Activated effector memory CD4-positive, alpha-beta T cell treated with anti-CD3 and anti-CD28 coated beads, Interleukin-2, amount 50 U/mL, for 16 hours (primary cell): ENCODE data around the gene CPE.
"Not testable (repeated sequence)": the region's sequence is repeated elsewhere in the genome, so short reads cannot be mapped to it uniquely, and the experiment has no call there.

Source experiments
- DNase-seq: peaks from one replicate; pipeline ENCODE4 v3.0.0-alpha.2; 2020

The CPE gene

DNA sequence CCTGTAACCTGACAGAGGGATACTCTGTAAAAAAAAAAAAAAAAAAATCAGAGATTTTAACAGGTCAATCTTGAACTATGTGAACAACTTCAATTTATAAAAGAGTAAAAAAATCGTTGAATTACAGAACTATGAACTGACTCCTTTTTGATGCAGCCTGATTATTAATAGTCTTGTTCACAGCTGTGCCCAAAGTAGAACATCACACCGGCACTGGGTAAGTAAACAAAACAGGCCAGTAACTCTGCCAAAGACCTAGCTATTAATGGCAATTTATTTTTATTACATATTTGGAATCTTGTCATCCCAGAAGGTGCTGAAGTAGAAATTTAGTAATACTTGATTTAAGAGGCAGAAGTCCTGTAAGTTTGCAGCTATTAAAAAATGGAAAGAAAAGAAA is 31.4 kb downstream of the CPE start:
- DNase-seq: no peak

DNA sequence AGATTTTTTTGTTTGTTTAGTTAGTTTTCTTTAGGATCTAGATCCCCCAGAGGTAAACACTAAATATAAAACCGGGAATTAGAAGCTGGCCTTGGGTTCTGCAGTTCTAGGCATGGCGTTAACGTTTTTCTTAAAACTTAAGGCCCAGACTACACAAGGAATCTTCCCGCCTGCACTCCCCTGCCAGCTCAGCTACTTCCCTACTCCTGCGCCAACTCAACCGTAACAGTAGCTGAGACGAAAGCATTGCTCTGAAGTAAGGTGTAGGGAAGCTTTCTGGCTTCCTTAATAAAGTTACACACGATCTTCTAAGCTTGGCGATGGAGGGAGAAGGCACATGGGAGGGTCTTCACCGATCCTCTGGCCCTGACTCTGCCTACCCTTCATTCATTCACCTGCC is 37.1 kb downstream of the CPE start:
- no peak for DNase-seq

GRCh38 chr4:165418073-165418472 is 39.3 kb downstream of the CPE start:
- DNase-seq: no peak

- no peak for DNase-seq
Measured at GRCh38 chr4:165425629-165426028, 46.8 kb downstream of the CPE start.

DNA sequence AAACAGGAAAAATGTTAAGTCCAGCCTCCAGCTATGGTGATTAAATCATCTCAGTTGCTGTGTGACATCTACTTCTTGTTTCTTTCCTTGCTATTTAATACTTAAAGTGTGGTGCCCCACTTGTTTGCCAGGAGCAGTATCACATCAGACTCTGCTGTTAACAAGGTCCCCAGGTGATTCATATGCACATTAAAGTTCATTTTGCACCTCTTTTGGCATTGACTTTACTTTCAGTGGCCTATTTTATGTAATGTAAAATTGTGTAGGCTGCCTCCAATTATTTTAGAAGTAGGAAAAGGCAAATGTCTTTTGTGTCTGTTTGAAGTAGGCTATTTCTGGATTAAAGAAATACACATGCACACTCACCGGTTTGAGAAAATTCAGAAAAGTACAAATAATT is 47.5 kb downstream of the CPE start:
- DNase-seq: no peak

- DNase-seq: no peak
Measured at GRCh38 chr4:165426823-165427222, 48.0 kb downstream of the CPE start.

GRCh38 chr4:165428957-165429356 is 50.1 kb downstream of the CPE start:
- no peak for DNase-seq

GRCh38 chr4:165433529-165433928 is 54.7 kb downstream of the CPE start:
- no peak for DNase-seq

GRCh38 chr4:165437691-165438090 is 58.9 kb downstream of the CPE start:
- DNase-seq: no peak

GRCh38 chr4:165439344-165439743 is 60.5 kb downstream of the CPE start:
- DNase-seq: no peak

GRCh38 chr4:165439981-165440380 is 61.2 kb downstream of the CPE start:
- no peak for DNase-seq

- no peak for DNase-seq
Measured at GRCh38 chr4:165440415-165441158, 61.8 kb downstream of the CPE start.

GRCh38 chr4:165443276-165443675 is 64.5 kb downstream of the CPE start:
- DNase-seq: no peak

GRCh38 chr4:165448700-165449099 is 69.9 kb downstream of the CPE start:
- DNase-seq: no peak

DNA sequence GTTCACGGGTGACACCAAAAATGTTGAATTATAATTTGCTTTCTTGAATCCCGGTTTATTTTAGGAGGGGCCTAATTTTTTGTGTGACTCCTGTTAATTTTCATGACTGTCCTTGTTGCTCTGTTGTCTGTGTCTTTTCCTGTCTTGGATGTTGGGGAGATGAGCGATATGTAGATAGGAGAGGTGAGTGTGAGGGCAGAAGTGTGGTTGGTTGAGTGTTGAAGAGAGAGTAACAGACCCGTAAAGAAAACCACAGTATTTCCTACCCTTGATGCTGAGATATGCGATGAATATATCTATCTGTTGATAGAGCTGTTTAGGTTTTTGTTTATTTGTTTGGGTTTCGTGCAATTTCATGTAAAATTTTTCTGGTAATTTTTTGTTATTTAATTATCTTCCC is 70.5 kb downstream of the CPE start:
- no peak for DNase-seq

- no peak for DNase-seq
Measured at GRCh38 chr4:165450871-165451270, 72.1 kb downstream of the CPE start.

- not testable (repeated sequence) for DNase-seq
Measured at GRCh38 chr4:165453140-165453539, 74.3 kb downstream of the CPE start.

DNA sequence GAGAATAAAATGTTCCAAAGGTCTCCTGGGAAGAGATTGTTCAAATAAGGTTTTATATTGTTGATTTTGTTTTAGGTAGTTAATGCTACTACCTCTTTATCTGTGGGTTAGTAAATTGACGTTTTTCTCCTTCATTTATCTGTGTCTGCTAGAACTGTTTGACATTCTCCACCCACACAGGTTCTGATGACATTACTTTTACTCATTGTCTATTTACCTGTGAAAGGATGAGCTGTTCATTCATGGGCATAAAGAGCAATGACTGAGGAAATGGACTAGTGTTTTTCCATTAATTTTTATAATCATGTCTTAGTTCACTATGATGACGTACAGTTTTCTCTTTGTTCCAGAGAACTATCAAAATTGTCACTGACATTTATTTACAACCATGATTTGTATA is 75.6 kb downstream of the CPE start:
- DNase-seq: no peak

DNA sequence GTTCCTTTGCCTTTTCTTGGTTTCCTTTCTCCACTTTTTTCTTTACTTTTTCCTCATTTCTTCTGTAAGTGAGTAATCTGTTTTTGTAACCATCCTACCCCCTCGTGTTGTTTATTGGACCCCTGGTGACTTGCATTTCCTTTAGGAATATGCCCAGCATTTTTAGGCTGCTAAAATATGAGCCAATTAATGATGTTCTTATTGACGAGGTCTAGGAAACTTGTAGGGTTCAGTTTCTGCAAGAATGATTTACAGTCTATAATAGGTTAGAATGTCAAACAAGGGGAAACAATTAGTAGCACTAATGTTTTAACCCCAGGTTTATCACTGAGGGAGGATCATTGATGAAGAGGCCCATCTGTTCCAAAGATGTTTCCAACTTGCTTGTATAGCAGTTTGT is 79.0 kb downstream of the CPE start:
- DNase-seq: no peak

GRCh38 chr4:165458471-165458870 is 79.7 kb downstream of the CPE start:
- no peak for DNase-seq

DNA sequence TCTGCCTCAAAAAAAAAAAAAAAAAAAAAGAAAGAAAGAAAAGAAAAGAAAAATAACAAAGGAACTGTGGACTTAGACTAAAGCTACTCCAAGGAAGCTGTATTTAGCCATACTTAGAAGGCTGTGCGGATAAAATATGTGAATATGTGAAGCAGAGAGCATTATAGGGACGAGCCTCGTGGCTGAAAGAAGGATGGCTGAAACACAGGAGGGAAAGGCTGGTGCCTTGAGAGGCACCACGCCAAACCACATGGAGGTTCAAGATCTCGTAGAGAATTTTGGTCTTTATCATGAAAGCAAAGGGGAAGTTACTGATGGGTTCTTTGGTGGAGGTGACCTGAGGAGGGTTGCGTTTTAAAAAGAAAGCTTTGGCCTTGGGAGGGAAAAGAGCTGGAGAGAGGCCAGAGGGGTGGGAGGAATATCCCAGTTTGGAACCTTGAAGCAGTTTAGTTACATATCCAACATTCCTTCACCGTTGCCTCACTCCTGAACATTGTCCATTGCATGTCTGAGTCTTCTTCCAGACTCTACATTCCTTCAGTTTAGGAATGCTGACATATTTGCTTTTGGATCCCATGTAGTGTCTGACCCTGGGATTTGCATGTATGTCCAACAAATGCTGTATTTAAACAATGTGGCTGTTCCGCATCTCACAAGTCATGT is 82.5 kb downstream of the CPE start:
- no peak for DNase-seq

GRCh38 chr4:165462009-165462408 is 83.2 kb downstream of the CPE start:
- DNase-seq: no peak

DNA sequence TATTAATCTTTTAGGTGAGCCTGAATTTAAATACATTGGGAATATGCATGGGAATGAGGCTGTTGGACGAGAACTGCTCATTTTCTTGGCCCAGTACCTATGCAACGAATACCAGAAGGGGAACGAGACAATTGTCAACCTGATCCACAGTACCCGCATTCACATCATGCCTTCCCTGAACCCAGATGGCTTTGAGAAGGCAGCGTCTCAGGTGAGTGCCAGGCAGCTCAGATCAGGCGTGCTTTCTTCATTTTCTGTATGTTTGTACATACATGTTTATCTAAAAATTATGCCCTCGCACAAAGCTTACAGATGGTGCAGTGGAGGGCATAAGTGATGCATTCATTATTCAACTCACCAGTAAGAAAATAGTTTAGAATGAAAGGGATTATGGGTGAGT is 85.6 kb downstream of the CPE start:
- no peak for DNase-seq

- no peak for DNase-seq
Measured at GRCh38 chr4:165464813-165465381, 86.1 kb downstream of the CPE start.

DNA sequence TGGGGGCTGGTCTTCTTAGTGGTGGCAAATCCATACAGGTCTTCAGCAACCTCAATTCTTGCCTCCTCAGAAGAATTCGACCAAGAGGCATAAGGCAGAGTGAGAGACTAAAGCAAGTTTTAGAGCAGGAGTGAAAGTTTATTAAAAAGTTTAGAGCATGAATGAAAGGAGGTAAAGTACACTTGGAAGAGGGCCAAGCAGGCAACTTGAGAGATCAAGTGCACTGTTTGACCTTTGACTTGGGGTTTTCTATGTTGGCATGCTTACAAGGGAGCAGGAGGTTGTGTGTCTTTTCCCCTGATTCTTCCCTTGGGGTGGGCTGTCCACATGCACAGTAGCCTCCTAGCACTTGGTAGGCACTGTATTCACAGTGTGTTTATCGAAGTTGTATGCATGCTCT is 91.2 kb downstream of the CPE start:
- DNase-seq: no peak
